GM10248 (cell line): ENCODE measurements around the gene GALNTL6.

Experiments
- CTCF ChIA-PET: fragments of 300-600 bp; sonication (Branson Sonifier 250); formaldehyde crosslinking; extraction: SDS; loops from one replicate; lab custom pipeline; 2021; ENCODE audit warnings: antibody characterized with exemption; lab: Yijun Ruan, JAX
- POLR2A ChIA-PET: fragments of 350-650 bp; sonication (Branson Sonifier 250); formaldehyde crosslinking; extraction: SDS; loops from one replicate; lab custom pipeline; 2020; ENCODE audit warnings: antibody characterized with exemption; lab: Yijun Ruan, JAX
- DNase-seq: peaks from one replicate; pipeline ENCODE4 v3.0.0; 2012; ENCODE audit errors: extremely low spot score
- TF ChIP-seq, protein P1 (sequence below): IDR thresholded peaks from 2 replicates; pipeline ENCODE4 v1.5.1; 2012; ENCODE audit warnings: mild to moderate bottlenecking, low read depth; ENCODE audit errors: extremely low read depth, missing control alignments, control extremely low read depth

The GALNTL6 gene

DNA sequence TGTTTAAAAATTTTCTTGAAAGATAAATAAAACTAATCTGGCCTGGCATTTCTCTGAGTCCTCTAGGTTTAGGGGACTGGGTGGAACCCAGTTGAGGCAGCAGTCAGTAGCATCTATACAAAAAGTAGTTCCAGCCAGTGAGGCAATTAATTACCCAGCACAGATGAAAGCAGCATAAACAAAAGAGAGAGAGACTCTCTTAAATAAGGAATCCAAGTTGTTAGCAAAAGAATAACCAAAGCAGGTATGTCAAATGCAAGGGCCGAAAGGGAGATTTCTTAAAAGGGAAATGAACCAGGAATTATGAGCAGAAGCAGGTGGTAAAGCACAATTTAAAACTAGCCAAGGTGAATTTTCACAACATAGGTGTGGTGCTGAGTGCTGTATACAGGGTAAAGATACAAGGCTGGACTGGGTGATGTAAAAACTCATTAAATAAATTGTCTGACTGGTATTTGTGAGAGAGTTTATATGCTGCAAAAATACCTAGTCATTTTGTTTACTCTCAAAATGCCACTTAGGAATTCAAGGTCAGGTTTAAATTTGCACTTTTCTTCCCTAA, 1260.8 kb downstream of the GALNTL6 start:
- POLR2A ChIA-PET = no interaction called here
- TF ChIP-seq, protein P1, sequence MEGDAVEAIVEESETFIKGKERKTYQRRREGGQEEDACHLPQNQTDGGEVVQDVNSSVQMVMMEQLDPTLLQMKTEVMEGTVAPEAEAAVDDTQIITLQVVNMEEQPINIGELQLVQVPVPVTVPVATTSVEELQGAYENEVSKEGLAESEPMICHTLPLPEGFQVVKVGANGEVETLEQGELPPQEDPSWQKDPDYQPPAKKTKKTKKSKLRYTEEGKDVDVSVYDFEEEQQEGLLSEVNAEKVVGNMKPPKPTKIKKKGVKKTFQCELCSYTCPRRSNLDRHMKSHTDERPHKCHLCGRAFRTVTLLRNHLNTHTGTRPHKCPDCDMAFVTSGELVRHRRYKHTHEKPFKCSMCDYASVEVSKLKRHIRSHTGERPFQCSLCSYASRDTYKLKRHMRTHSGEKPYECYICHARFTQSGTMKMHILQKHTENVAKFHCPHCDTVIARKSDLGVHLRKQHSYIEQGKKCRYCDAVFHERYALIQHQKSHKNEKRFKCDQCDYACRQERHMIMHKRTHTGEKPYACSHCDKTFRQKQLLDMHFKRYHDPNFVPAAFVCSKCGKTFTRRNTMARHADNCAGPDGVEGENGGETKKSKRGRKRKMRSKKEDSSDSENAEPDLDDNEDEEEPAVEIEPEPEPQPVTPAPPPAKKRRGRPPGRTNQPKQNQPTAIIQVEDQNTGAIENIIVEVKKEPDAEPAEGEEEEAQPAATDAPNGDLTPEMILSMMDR = no peak
- DNase-seq = no peak
- CTCF ChIA-PET = no interaction called here

DNA sequence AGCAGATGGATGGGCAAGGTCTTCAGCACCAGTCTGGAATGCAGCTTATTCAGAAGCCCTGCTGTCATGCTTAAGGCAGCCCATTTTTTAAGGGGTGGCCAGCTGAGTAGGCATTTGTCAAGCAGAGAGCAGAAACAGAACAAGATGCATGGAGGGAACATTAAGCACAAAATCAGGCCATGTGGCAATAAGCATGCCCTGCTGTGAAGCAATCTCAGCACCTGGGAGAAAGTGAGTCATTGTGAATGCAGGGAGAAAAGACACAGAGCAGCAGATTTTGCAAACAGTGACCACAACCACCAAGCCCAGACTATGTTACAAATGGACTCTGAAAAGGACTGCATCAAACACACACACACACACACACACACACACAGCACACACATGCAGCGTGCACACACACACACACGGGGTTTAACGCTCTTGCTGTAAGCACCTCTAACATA, 1261.3 kb downstream of the GALNTL6 start:
- TF ChIP-seq, protein P1 = no peak
- ChIA-PET POLR2A (no interaction called here), CTCF (no interaction called here)
- no peak for DNase-seq

DNA sequence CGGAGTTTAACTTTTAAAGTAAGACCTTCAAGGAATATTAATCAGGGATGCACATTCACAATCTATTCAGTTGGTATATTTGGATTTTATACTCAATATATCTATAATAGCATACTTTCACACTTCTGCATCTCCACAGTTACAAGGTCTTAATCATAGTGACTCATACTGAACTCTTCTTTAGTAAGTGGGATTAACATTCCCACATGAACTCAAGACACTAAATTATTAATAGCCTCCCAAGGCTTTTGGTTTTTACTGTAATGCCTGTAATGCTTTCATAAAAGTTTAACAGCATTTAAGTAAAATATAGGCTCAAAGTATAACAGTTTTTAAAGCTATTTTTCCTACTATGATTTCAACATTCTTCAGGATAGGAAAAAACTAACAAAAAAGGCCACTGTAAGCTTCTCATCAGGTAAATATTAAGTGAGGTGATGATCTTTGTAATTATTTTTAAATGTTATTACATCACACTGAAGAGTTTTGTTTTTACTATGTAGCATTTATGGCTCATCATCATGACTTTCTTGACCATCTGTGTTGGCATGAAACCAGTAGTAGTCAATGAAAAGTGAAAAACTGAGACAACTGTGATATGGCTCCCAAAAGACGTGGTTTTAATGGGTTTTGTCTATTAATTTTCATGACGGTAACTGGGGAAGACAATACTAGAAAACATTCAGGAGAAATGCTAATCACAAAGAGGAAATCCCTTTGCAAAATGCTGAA, 1263.9 kb downstream of the GALNTL6 start:
- DNase-seq = no peak
- ChIA-PET CTCF (interaction anchor here (1.3 kb wide), 1 partner anchor 15 kb away, joined by 3 read pairs; no protein-coding TSS in a partner anchor), POLR2A (no interaction called here)
- TF ChIP-seq, protein P1 = no peak

DNA sequence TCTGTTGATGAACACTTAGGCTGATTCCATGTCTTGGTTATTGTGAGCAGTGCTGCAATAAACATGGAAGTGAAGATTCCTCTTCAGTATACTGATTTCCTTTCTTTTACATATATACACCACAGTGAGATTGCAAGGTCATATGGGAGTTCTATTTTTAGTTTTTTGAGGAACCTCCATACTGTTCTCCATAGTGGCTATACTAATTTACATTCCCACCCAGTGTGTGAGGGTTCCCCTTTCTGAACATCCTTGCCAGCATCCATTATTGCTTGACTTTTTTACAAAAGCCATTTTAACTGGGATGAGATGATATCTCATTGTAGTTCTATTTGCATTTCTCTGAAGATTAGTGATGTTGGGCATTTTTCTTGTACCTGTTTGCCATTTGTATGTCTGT, 1274.9 kb downstream of the GALNTL6 start:
- DNase-seq = no peak
- TF ChIP-seq, protein P1 = no peak
- CTCF ChIA-PET = no interaction called here
- POLR2A ChIA-PET = no interaction called here
